Testis (tissue), 2 donors: ENCODE data around the gene POGK.

ENCODE experiments used
- POLR2A ChIP-seq: fragments of 450-650 bp; IDR thresholded peaks from one replicate; pipeline ENCODE4 v1.6.1; 2017; ENCODE audit warnings: antibody characterized with exemption, mild to moderate bottlenecking, moderate library complexity
- TF ChIP-seq, protein P1 (sequence below), 3 experiments: fragments of 450-650 bp in 2 of 3; fragments of 200-600 bp in 1 of 3; sonication (generic) in 1 of 3; IDR thresholded peaks; one replicate each; pipeline ENCODE4 v1.5.1; 2016 to 2019; ENCODE audit warnings: antibody characterized with exemption in 3 of 3, mild to moderate bottlenecking in 2 of 3, moderate library complexity in 1 of 3

- TF ChIP-seq, protein P1, sequence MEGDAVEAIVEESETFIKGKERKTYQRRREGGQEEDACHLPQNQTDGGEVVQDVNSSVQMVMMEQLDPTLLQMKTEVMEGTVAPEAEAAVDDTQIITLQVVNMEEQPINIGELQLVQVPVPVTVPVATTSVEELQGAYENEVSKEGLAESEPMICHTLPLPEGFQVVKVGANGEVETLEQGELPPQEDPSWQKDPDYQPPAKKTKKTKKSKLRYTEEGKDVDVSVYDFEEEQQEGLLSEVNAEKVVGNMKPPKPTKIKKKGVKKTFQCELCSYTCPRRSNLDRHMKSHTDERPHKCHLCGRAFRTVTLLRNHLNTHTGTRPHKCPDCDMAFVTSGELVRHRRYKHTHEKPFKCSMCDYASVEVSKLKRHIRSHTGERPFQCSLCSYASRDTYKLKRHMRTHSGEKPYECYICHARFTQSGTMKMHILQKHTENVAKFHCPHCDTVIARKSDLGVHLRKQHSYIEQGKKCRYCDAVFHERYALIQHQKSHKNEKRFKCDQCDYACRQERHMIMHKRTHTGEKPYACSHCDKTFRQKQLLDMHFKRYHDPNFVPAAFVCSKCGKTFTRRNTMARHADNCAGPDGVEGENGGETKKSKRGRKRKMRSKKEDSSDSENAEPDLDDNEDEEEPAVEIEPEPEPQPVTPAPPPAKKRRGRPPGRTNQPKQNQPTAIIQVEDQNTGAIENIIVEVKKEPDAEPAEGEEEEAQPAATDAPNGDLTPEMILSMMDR (IDR thresholded peaks at IDR 0.05), result no peak
- no peak for TF ChIP-seq POLR2A
Observed at GRCh38 chr1:166869318-166870099, 30.2 kb downstream of the POGK start.
